WERI-Rb-1 (cell line): ENCODE results near the gene FOXK2.

Experiments
- DNase-seq: peaks from one replicate; pipeline ENCODE4 v3.0.0-alpha.2; 2020
- H3K27ac ChIP-seq: fragments of 250-450 bp; sonication (Bioruptor Pico); 2 replicates; pipeline ENCODE4 v1.5.1; 2020; ENCODE audit warnings: mild to moderate bottlenecking, moderate library complexity
- H3K27me3 ChIP-seq: fragments of 250-450 bp; sonication (Bioruptor Pico); 2 replicates; pipeline ENCODE4 v1.5.1; 2021; ENCODE audit warnings: mild to moderate bottlenecking, low read depth, moderate library complexity; ENCODE audit not compliant: insufficient read depth, severe bottlenecking
- H3K36me3 ChIP-seq: fragments of 250-450 bp; sonication (Bioruptor Pico); 2 replicates; pipeline ENCODE4 v1.5.1; 2020; ENCODE audit warnings: mild to moderate bottlenecking, moderate library complexity
- H3K4me3 ChIP-seq: 2 replicates; pipeline ENCODE4 v1.5.1; 2011; ENCODE audit warnings: low read depth, mild to moderate bottlenecking, control low read depth, low read length
- H3K9me3 ChIP-seq: fragments of 250-450 bp; sonication (Bioruptor Pico); 2 replicates; pipeline ENCODE4 v1.5.1; 2021; ENCODE audit warnings: mild to moderate bottlenecking, moderate library complexity; ENCODE audit not compliant: severe bottlenecking
- TF ChIP-seq, protein P1 (sequence below): IDR thresholded peaks from 2 replicates; pipeline ENCODE4 v1.5.1; 2011; ENCODE audit warnings: low read depth, mild to moderate bottlenecking, control low read depth, inconsistent platforms, low read length

The FOXK2 gene

DNA sequence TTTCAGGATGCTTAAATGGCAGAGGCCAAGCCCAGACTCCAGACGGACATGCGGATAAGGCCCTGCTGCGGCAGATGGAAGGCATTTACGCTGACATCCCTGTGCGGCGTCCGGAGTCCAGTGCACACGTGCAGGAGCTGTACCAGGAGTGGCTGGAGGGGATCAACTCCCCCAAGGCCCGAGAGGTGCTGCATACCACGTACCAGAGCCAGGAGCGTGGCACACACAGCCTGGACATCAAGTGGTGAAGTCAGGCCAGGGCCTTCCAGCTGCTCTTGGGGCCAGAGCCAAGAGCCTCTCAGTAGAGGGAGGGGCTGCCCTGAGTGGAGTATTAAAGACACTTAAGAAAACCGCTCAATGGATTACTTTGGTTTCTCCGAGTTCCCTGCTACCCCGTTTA is 31.6 kb upstream of the FOXK2 start:
- Histone ChIP-seq H3K36me3 (peaks cover 68% of the 10 kb centered on the region), H3K27me3 (no peaks in the 10 kb centered on the region), H3K27ac (peak overlapping the region; percentile 84), H3K4me3 (no peak overlapping the region), H3K9me3 (no peaks in the 10 kb centered on the region)
- DNase-seq, result peak; percentile 86
- TF ChIP-seq, protein P1, sequence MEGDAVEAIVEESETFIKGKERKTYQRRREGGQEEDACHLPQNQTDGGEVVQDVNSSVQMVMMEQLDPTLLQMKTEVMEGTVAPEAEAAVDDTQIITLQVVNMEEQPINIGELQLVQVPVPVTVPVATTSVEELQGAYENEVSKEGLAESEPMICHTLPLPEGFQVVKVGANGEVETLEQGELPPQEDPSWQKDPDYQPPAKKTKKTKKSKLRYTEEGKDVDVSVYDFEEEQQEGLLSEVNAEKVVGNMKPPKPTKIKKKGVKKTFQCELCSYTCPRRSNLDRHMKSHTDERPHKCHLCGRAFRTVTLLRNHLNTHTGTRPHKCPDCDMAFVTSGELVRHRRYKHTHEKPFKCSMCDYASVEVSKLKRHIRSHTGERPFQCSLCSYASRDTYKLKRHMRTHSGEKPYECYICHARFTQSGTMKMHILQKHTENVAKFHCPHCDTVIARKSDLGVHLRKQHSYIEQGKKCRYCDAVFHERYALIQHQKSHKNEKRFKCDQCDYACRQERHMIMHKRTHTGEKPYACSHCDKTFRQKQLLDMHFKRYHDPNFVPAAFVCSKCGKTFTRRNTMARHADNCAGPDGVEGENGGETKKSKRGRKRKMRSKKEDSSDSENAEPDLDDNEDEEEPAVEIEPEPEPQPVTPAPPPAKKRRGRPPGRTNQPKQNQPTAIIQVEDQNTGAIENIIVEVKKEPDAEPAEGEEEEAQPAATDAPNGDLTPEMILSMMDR, result no peak

DNA sequence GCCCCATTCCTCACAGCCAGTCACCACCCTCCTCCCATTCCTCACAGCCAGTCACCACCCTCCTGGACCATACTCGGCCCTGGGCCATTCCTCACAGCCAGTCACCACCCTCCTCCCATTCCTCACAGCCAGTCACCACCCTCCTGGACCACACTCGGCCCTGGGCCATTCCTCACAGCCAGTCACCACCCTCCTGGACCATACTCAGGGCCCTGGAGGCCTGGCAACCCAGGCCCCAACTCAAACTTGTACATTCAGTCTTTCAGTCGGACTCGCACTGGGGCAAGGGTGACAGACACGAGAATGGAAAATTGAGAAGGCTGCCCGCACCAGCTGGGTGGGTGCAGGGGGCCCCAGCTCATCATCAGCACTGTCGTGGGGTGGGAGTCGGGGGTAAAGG is 30.4 kb upstream of the FOXK2 start:
- TF ChIP-seq, protein P1, result no peak
- no peak for DNase-seq
- H3K36me3 ChIP-seq, result peaks cover 56% of the 10 kb centered on the region
- H3K9me3 ChIP-seq, result no peaks in the 10 kb centered on the region
- no peaks in the 10 kb centered on the region for H3K27me3 ChIP-seq
- no peak overlapping the region for H3K4me3 ChIP-seq
- peak overlapping the region; percentile 84 for H3K27ac ChIP-seq

- Histone ChIP-seq H3K9me3 (no peaks in the 10 kb centered on the region), H3K27me3 (no peaks in the 10 kb centered on the region), H3K27ac (peak overlapping the region; percentile 84), H3K36me3 (peaks cover 47% of the 10 kb centered on the region), H3K4me3 (peak overlapping the region; percentile 7; the same call in 1 of the 2 replicates)
- TF ChIP-seq, protein P1, result no peak
- peak; percentile 76 for DNase-seq
Measured at GRCh38 chr17:82489851-82490511, 29.6 kb upstream of the FOXK2 start.

GRCh38 chr17:82490512-82491195 is 28.9 kb upstream of the FOXK2 start:
- Histone ChIP-seq H3K36me3 (peaks cover 40% of the 10 kb centered on the region), H3K4me3 (peak overlapping the region; percentile 7; the same call in 1 of the 2 replicates), H3K27ac (peak overlapping the region; percentile 84), H3K9me3 (no peaks in the 10 kb centered on the region), H3K27me3 (no peaks in the 10 kb centered on the region)
- peak; percentile 93 for DNase-seq
- TF ChIP-seq, protein P1, result peak; percentile 55

DNA sequence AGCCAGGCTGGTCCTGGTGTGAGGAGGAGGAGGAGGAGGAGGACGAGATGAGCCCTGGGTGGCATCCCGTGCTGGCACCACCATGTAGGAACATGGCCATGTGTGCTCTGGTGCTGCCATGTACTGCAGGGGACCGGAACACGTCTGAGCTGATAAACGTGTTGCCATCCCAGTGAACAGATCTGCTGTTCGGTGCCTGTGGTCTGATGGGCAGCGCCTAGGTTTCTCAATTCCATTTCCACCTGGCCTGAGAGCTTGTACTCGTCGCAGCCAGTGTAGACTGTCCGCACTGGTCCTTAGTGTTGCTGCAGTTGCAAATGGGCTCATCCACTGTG is 28.4 kb upstream of the FOXK2 start:
- no peaks in the 10 kb centered on the region for H3K27me3 ChIP-seq
- H3K9me3 ChIP-seq, result no peaks in the 10 kb centered on the region
- H3K4me3 ChIP-seq, result no peak overlapping the region
- peaks cover 35% of the 10 kb centered on the region for H3K36me3 ChIP-seq
- TF ChIP-seq, protein P1, result no peak
- DNase-seq, result no peak
- peak overlapping the region; percentile 84 for H3K27ac ChIP-seq
